SK-N-DZ (cell line): ENCODE data around the gene LILRA1. TPM values are rescaled to one million over a fixed set of nuclear protein-coding genes. Genes with fewer than 3 reads are reported as not detected.
"Not testable (repeated sequence)": the region's sequence is repeated elsewhere in the genome, so short reads cannot be mapped to it uniquely, and the experiment has no call there.

Experiments
- DNase-seq: peaks from one replicate; pipeline ENCODE4 v3.0.0-alpha.2; 2015; ENCODE audit warnings: low spot score
- polyA plus RNA-seq, 2 experiments: library from polyadenylated mRNA; depleted of rRNA; stranded (reverse); fragments of >200 nt; gene quantifications; 2 replicates each; pipeline ENCODE4 v1.2.3, GENCODE V29; 2014

Gene LILRA1
- polyA plus RNA-seq (2014; cell fraction: cytosol; rRNA removed) = not detected in 2 replicates
- polyA plus RNA-seq (2014; cell fraction: nucleus; rRNA removed) = not detected in 2 replicates

DNA sequence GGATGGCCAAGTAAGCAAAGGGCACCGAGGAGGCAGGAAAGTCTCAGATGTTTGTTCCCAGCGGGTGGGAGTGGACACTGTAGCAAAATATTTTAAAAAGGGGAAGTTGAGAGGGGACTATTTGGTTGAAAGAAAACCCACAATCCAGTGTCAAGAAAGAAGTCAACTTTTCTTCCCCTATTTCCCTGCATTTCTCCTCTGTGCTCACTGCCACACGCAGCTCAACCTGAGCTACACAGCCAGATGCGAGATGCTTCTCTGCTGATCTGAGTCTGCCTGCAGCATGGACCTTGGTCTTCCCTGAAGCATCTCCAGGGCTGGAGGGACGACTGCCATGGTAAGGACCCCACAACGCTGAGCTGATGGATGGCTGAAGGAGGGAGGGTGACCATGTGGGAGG lies at the start of gene LILRA1:
TSS of gene LILRA1 (plus strand) at position 188 of the 400 bp plus-strand sequence. CDS start 613 bp downstream, outside the sequence.
- DNase-seq = not testable (repeated sequence)

GRCh38 chr19:54548806-54549205 lies 44.6 kb upstream of the LILRA1 start:
- DNase-seq = no peak

DNA sequence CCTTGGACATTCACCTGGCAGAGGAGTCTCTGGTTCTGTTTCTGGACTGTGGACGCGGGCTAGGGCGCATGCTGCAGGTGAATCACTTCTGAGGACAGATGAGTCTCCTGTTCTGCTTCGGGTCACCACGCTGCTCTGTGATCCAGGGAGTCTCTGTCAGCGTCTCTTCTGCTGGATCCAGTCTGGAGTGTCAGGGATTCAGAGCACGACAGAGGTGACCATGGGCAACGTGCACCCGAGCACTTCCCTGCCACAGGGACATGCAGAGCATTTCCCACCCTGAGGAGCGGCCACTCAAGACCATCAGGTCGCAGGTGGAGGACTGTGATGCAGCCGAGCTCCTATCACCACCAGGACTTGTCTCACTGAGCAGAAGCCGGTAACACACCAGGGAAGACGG lies 44.2 kb upstream of the LILRA1 start:
- DNase-seq = no peak

- no peak for DNase-seq
These were observed 42.1 kb upstream of the LILRA1 start for GRCh38 chr19:54551293-54551692.

GRCh38 chr19:54551950-54552912 lies 41.2 kb upstream of the LILRA1 start:
- DNase-seq = no peak

- no peak for DNase-seq
These were observed 40.5 kb upstream of the LILRA1 start for GRCh38 chr19:54552913-54553310.

- no peak for DNase-seq
These were observed 39.4 kb upstream of the LILRA1 start for GRCh38 chr19:54554006-54554405.

DNA sequence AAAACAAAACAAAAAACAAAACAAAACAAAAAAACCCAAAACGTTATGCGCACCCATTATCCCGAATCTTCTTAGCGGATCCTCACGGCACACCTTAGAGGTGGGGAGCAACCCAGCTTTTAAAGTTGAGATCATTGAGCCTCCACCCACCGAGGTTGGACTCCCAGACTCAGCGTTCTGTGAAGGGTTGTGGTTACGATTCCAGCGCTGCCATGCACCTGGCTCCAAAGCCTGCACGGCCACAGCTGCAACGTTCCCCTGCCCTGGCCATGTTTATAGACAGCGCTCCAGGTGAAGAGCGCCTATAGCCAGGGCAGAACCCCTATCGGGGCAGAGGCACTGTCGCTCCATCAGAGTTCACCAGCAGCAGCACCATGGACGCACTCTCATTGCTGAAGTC lies 38.5 kb upstream of the LILRA1 start:
- no peak for DNase-seq

- DNase-seq = no peak
These were observed 37.2 kb upstream of the LILRA1 start for GRCh38 chr19:54556194-54556593.

GRCh38 chr19:54558339-54558738 lies 35.1 kb upstream of the LILRA1 start:
- no peak for DNase-seq

- DNase-seq = no peak
These were observed 32.5 kb upstream of the LILRA1 start for GRCh38 chr19:54560881-54561385.

- DNase-seq = no peak
These were observed 31.6 kb upstream of the LILRA1 start for GRCh38 chr19:54561840-54562239.

- DNase-seq = not testable (repeated sequence)
These were observed 30.2 kb upstream of the LILRA1 start for GRCh38 chr19:54563206-54563605.

DNA sequence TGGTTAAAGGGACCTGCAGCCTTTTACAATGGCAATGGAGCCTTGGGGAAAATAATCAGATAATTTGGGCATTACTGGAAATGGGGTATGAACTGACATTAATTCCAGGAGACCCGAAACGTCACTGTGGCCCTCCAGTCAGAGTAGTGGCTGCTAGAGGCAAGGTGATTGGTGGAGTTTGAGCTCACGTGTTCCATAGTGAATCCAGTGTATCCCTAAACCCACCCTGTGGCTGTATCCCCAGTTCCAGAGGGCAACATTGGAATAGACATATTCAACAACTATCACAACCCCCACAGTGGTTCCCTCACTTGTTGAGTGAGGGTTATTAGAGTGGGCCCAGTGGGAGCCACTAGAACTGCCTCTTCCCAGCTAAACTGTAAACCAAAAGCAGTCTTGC lies 23.1 kb upstream of the LILRA1 start:
- no peak for DNase-seq

DNA sequence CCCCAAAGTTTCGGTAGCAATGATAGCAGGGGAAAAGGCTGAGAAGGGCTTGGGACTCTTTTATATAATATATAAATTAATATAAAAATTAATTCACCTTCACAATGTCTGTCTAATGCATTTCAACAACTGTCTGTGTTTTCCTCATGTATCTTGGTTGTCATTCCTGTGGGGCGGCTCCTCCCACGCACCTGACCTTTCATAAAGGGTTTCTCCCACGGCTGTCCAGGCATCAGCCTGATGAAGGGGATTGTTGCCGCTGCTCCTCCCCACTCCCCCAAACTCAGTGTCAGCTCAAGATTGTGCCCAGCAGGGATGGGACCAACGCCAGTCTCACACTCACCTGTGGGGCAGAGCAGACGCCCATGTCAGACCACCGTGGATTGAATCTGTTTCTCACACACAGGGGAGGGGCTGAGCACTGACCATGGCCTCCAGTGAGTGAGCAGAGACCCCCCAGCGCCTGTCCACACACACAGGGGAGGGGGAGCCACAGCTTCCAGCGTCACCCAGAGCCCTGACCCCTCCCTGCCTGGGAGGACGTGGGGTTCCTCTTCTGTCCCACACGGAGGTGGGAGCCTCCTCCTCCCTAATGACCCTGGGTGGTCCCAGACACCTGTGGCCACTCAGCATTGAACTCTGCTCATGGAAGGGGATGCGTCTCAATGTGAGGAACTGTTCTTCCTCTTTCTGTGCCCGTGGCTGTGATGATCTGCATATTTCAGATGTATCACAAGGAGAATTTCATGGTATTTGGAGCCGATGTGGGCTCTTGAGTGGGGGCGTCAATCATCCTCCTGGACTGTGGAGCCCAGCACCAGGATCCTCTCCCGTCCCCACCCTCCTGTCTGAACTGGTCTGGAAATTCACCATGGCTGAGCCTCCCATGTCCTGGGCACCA lies 21.5 kb upstream of the LILRA1 start:
- DNase-seq = not testable (repeated sequence)

DNA sequence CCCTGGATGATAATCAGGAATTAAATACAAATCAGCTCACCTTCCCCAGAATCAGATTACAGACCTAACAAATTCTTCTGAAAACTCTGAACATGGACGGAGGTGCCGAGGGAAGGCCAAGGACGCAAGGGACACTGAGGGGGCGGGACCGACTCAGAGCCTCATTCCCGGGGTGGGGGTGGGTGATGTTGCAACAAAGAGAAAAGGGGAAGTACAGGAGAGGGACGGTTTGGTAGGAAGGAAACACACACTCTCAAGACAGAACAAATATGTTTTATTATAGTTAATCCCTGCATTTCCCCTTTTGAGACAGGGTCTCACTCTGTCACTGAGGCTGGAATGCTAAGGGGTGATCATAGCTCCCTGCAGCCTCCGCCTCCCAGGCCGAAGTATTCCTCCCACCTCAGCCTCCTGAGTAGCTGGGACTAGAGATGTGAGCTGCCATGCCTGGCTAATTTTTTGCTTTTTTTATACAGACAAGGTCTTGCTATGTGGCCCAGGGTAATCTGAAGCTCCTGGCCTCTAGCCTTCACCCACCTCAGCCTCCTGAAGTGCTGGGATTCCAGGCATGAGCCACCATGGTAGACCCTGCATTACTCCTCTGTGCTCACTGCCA lies 20.6 kb upstream of the LILRA1 start:
- DNase-seq = no peak

DNA sequence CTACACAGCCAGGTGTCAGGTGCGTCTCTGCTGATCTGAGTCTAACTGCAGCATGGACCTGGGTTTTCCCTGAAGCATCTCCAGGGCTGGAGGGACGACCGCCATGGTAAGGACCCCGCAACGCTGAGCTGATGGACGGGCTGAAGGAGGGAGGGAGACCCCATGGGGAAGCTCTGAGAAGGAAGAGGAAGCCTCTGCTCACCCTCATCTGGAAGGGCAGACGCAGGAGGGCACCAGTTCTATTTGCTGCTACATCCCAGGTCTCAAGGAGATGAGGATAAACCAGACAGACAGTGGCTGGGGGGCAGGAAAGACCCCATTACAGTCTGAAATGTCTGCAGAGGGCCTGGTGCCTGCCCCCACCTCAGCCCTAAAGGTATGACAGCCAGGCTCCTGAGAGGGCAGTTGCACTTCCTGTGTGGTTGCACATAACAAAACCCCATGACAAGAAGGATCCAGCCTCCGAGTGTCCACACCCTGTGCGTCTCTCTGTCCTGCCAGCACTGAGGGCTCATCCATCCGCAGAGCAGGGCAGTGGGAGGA lies 20.0 kb upstream of the LILRA1 start, which contains the start of gene LILRA2:
TSS of gene LILRA2 (plus strand) at position 461 of the 543 bp plus-strand sequence. CDS start 89 bp downstream, outside the sequence.
- no peak for DNase-seq

DNA sequence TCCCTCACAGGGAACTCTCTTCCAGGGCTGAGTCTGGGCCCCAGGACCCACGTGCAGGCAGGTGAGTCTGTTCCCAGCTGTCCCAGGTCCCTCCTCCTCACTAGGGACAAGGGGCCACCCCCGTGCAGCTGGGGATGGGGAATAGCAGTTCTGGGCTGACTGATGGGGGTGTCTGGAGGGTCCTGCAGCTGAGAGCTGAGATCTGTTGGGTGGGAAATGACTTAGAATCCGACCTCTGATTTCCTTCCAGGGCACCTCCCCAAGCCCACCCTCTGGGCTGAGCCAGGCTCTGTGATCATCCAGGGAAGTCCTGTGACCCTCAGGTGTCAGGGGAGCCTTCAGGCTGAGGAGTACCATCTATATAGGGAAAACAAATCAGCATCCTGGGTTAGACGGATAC lies 19.4 kb upstream of the LILRA1 start:
- no peak for DNase-seq

DNA sequence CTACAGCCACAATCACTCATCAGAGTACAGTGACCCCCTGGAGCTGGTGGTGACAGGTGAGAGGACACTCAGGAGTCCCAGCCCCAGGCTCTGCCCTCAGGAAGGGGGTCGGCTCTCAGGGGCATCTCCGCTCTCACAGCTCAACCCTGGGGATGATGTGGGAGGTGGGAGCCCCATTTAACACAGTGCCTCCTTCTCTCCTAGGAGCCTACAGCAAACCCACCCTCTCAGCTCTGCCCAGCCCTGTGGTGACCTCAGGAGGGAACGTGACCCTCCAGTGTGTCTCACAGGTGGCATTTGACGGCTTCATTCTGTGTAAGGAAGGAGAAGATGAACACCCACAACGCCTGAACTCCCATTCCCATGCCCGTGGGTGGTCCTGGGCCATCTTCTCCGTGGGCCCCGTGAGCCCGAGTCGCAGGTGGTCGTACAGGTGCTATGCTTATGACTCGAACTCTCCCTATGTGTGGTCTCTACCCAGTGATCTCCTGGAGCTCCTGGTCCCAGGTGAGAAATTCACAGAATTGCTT lies 18.8 kb upstream of the LILRA1 start:
- no peak for DNase-seq

- not testable (repeated sequence) for DNase-seq
These were observed 18.2 kb upstream of the LILRA1 start for GRCh38 chr19:54575205-54575604.
